Measurements from ENCODE around the gene MGST3.
"Not testable (repeated sequence)": the region's sequence is repeated elsewhere in the genome, so short reads cannot be mapped to it uniquely, and the experiment has no call there.

The MGST3 gene

DNA sequence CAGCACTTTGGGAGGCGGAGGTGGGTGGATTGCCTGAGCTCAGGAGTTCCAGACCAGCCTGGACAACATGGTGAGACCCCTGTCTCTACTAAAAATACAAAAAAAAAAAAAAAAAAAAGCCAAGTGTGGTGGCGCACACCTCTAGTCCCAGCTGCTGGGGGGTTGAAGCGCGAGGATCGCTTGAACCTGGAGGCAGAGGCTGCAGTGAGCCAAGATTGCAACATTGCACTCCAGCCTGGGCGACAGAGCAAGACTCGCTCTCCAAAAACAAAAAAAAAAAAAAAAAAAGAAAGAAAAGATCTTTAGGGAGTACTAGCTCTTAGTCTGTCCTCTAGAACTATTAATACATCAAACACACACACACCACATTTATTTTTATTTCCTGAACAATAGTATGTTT is 70.9 kb downstream of the MGST3 start:
- DNase-seq, result not testable (repeated sequence)

DNA sequence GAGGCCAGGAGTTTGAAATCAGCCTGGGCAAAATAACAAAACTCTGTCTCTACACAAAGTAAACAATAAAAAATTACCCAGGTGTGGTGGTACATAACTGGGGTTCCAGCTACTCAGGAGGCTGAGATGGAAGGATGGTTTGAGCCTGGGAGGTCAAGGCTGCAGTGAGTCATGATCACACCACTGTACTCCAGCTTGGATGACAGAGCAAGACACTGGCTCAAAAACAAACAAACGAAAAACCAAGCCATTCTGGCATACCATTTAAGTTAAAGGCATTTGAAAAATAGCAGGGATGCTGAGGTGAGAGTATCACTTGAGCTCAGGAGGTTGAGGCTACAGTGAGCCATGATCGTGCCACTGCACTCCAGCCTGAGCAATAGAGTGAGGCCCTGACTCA is 72.6 kb downstream of the MGST3 start:
- no peak for DNase-seq

All from activated naive CD4-positive, alpha-beta T cell treated with anti-CD3 and anti-CD28 coated beads, Interleukin-2, amount 50 U/mL, for 16 hours (primary cell).